D721Med (cell line): ENCODE measurements around the gene CNTNAP2.

Source experiments
- DNase-seq: peaks from one replicate; pipeline ENCODE4 v3.0.0; 2011; ENCODE audit warnings: low spot score; ENCODE audit not compliant: insufficient read length
- FAIRE-seq: peaks from 2 replicates; lab custom pipeline; 2011; peaks lifted over from hg19 to GRCh38; lab: Jason Lieb, UNC
- CTCF ChIP-seq: IDR thresholded peaks from 2 replicates; pipeline ENCODE4 v1.5.1; 2012; ENCODE audit warnings: mild to moderate bottlenecking, control low read depth; ENCODE audit not compliant: insufficient read depth; ENCODE audit errors: missing control alignments

The CNTNAP2 gene

GRCh38 chr7:147193476-147193875 is 1076.9 kb downstream of the CNTNAP2 start:
- FAIRE-seq: no peak
- TF ChIP-seq CTCF: no peak

GRCh38 chr7:147196481-147196880 is 1079.9 kb downstream of the CNTNAP2 start:
- no peak for TF ChIP-seq CTCF
- no peak for DNase-seq
- no peak for FAIRE-seq

More at GRCh38 chr7:147193476-147193875, 1076.9 kb downstream of the CNTNAP2 start:
- no peak for DNase-seq

GRCh38 chr7:147197006-147197405 is 1080.4 kb downstream of the CNTNAP2 start:
- DNase-seq (no peak), FAIRE-seq (no peak)
- no peak for TF ChIP-seq CTCF

- DNase-seq: no peak
- no peak for FAIRE-seq
- TF ChIP-seq CTCF: no peak
Observed at GRCh38 chr7:147199868-147200267, 1083.3 kb downstream of the CNTNAP2 start.

- FAIRE-seq: no peak
- DNase-seq: no peak
- TF ChIP-seq CTCF: no peak
Observed at GRCh38 chr7:147207988-147208387, 1091.4 kb downstream of the CNTNAP2 start.

GRCh38 chr7:147231275-147231674 is 1114.7 kb downstream of the CNTNAP2 start:
- no peak for DNase-seq
- no peak for FAIRE-seq
- TF ChIP-seq CTCF: no peak

- DNase-seq (no peak), FAIRE-seq (no peak)
- no peak for TF ChIP-seq CTCF
Observed at GRCh38 chr7:147235645-147236382, 1119.2 kb downstream of the CNTNAP2 start.
